Stimulated activated CD8-positive, alpha-beta memory T cell treated with anti-CD3 and anti-CD28 coated beads, Interleukin-2, amount 100 ng/mL, for 1 hour (primary cell): ENCODE measurements around the gene FNDC7.
"Not testable (repeated sequence)": the region's sequence is repeated elsewhere in the genome, so short reads cannot be mapped to it uniquely, and the experiment has no call there.

ENCODE experiments used
- DNase-seq, 2 donors: peaks; one replicate each; pipeline ENCODE4 v3.0.0-alpha.2; 2020; ENCODE audit warnings: low read depth in 2 of 2

Gene FNDC7

DNA sequence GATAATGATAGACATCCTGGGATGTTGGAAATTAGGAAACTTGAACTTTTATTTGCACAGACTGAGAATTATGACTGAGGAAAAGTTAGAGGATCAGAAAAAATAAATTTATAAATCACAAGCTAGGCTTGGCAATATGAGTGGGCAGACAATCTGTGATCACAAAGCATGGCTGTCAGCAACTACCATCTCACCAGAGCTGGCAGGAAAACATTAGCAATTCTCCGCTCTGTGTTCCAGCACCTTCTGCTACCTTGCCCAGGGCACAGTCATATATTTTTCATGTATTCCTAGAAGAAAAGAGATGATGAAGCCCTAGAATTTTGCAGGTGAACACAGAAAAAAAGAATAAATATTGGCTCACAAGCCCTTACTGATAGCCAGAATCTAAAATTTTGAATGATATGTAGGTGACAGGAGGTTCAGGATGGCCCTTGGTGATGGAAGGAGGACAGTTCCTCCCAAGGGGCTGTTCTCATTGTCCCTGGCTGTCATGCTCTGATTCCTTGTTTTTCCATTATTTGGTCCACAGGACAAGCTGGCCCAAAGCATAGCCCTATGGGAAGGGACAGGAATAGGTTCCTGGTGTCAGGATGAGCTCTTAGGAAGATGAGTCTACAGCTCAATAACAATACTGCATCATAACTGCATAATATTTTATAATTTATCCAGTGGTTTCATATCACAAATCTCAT, 21.6 kb downstream of the FNDC7 start:
- no peak for DNase-seq

GRCh38 chr1:108742253-108742652, 29.5 kb downstream of the FNDC7 start:
- DNase-seq, result no peak

GRCh38 chr1:108745980-108746381, 33.3 kb downstream of the FNDC7 start:
- no peak for DNase-seq

DNA sequence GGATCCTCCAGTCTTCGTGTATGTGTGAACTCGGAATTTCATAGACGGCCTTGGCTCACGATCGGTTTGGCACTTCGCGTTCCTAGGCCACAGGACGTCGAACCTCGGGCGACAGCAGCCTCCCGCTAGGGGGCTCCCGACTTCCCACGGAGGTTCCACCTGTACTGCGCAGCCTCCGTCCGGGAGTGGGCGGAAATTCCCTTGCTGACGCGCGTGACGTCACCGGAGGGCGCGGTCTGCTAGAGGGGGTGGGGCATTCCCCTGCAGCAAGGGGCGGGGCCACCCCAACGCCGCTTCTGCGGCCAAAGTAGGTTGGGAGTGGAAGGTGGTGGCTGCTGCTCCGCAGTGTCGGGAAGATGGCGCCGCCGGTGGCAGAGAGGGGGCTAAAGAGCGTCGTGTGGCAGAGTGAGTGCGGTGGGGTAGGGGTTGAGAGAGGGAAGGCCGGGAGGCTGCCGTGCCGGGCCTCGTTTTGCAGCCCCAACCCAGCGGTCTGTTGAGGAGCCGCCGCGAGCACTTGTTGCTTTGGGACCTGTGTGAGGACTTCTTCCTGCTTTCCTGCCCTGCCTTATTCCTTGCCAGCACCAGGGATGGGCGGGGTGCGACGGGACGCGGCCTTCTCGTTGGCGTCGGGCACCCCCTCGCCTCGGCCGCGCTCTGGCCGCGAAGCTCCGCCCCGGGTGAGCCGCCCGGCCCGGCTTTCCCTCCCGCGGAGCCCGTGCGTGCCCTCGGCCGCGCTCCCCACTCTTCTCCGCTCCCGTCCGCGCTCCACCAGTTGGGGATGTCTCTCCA, 33.9 kb downstream of the FNDC7 start, which contains the start of gene STXBP3:
TSS of gene STXBP3 (plus strand) at position 293 of the 789 bp plus-strand sequence. CDS start at position 357, 64 bp downstream.
- DNase-seq, result peak; percentile 100

- no peak for DNase-seq
Observed at GRCh38 chr1:108747171-108747850, 34.6 kb downstream of the FNDC7 start.

DNA sequence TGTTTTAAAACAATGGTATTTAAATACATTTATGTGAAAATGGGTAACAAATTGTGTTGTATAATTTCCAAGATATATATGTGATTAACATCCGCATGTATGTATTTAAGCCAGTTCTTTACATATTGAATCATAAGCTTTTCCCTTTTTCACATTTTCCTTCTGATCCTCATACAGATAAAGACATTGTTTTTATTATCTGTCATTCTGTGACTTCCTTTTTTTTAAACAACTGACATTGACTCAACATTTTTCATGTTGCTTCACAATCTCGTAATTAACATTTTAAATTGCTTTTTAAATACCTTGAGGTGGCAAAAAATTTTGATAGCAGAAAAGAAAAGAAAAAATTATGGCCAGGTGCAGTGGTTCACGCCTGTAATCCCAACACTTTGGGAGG, 35.2 kb downstream of the FNDC7 start:
- DNase-seq, result no peak

DNA sequence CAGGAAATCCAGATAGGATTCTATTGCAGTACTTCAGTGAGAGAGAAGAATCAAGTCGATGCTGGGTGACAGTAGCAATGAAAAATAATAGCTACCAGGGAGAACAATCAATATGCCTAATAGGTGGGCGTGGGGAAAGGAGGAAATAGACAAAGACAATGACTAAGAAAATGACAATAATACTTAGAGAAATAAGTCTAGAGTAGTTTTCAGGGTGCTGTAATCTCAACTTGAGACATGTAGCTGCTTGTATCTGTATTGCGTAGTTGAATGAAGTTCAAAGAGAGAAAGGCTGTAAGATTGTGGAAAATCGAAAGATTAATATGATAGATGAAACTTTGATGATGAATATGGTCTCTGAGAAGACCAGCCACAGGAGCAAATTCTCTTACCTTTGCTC, 36.4 kb downstream of the FNDC7 start:
- no peak for DNase-seq

DNA sequence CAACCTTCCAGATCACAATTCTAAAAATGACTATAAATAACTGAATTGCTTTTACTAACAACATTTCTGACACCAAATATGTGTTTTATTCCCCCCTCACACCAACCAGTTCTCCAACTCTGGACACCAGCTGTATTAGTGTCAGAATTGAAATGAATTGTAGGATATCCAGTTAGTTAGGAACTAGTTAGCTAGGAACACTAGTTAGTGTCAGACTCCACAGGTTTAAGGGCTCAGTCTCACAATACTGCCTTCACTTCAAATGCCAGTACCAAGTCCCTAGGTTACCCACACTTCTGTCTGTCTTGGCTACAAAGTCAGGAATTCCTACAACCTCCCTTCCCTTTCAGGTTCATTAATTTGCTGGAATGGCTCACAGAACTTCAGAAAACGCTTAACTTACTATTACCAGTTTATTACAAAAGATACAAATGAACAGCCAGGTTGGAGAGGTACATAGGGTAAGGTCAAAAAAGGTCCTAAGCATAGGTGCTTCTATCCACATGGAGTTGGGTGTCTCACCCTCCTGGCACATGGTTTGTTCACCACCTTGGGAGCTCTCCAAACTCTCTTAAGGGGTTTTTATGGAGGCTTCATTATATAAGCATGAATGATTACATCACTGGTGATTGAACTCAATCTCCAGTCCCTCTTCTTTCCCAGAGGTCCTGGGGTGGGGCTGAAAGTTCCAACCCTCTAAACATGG, 37.9 kb downstream of the FNDC7 start:
- no peak for DNase-seq

DNA sequence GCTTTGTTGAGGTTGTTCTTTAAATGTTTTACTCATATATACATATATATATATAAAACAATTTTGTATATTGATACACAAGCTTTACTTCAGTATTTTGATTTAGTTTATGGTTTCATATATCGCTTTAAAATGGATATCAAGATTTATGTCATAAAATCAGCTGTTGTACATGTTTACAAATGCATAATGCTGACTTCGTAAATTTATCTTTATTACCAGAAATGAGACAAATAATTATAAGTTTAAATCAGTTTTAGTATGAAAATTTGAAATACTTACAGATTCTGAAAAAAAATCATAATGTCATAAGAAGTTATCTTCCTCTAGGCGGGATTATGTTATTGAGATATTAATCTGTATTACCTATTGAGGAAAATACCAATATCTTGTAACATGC, 40.7 kb downstream of the FNDC7 start:
- DNase-seq, result no peak

DNA sequence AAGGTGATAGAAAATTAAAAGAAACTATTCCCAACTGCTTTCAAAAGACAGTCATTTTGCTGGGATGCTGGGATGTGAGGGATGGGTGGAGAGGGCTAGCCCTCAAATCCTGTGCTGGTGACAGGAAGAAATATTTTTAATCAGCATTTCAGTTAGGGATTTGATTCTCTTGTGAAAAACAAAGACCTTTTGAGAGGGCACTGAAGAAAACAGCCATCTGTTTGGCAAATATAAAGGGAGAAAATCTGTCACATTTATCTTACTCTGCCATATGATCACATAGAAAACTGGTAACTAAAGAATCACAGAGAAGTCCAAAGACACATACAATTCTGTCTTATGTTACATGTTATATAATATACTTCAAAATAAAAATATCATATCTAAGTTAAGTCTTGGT, 46.1 kb downstream of the FNDC7 start:
- no peak for DNase-seq

- DNase-seq, result no peak
Observed at GRCh38 chr1:108767115-108767514, 54.4 kb downstream of the FNDC7 start.

GRCh38 chr1:108767708-108768107, 55.0 kb downstream of the FNDC7 start:
- DNase-seq, result no peak

GRCh38 chr1:108777839-108778238, 65.1 kb downstream of the FNDC7 start:
- DNase-seq, result no peak

- no peak for DNase-seq
Observed at GRCh38 chr1:108779455-108779854, 66.7 kb downstream of the FNDC7 start.

DNA sequence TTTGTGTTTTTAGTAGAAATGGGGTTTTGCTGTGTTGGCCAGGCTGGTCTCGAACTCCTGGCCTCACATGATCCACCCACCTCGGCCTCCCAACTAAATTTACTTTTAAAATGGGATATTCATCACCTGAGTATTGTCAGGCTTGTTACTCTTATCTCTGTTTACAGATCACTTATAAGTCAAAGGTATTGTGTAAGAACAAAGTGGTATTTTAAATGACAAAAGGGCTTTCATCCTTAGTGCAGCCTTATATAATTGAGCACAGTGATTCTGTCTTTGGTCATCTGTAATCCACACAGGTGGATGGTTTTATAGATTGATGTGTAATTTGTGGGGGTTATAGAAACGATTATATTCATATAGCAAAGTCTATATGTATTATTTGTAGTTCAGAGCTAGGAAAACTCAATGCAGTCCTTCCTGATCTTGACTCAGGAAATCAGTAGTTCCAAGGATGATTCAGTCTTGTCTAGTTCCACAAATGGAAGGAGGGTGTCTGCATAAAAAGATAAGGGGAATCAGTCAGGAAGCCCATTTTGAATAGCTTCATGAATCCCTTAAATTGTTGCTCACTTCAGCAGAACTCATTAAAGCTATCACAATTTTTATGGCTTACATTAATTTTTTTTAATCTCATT, 68.3 kb downstream of the FNDC7 start:
- no peak for DNase-seq

- DNase-seq, result not testable (repeated sequence)
Observed at GRCh38 chr1:108781575-108781944, 68.9 kb downstream of the FNDC7 start.

GRCh38 chr1:108785264-108785663, 72.6 kb downstream of the FNDC7 start:
- no peak for DNase-seq

GRCh38 chr1:108785880-108786279, 73.2 kb downstream of the FNDC7 start:
- no peak for DNase-seq

DNA sequence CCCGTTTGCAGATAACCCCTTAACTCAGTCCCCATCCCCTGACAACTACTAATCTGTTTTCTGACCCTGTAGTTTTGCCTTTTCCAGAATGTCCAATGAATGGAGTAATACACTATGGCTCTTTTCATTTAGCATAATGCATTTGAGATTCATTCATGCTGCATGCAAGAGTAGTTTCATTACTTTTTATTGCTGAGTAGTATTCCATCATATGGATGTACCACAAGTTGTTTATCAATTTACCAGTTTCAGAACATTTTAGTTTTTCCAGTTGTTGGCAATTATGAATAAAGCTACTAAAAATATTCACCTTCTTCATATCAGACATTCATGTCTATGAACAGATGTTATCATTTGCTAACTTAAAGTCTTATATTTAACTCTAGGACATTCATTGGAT, 79.1 kb downstream of the FNDC7 start:
- no peak for DNase-seq
